NOMO-1 (cell line): ENCODE data around the gene CNTNAP2.

Source experiments
- DNase-seq, 2 experiments: peaks; one replicate each; lab custom pipeline; 2025; ENCODE audit not compliant: unreplicated experiment in 2 of 2; lab: John Stamatoyannopoulos, UW

Gene CNTNAP2

GRCh38 chr7:148135997-148136396 lies 2019.4 kb downstream of the CNTNAP2 start:
- DNase-seq, result no peak

DNA sequence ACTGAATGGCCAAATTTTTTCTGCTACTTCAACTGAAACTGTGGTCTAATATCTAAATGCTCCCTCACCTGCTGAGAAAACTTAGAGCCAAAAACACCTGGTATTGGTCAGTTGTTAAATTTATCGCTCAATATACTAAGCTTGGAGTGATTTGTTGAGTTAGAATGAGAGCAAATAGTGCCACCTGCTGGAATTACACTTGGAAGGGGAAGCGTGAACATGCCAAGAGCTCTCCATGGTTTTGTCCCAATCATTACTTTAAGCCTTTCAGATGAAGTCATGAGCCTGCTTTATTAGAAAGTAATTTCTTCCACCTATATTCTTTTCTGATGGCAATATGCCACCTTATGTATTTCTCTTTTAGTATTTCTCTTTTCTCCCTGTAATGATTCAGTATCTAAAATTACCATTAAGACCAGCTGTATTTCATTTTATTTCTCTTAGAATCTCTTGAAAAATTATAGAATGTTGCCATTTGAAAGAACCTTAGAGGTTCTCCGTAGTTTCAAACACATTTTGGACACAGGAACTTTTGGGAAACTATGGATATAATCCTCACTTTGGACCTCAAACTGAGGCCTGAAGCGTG lies 2026.2 kb downstream of the CNTNAP2 start:
- DNase-seq, result peak in 1 of 2 experiments; percentile 3

DNA sequence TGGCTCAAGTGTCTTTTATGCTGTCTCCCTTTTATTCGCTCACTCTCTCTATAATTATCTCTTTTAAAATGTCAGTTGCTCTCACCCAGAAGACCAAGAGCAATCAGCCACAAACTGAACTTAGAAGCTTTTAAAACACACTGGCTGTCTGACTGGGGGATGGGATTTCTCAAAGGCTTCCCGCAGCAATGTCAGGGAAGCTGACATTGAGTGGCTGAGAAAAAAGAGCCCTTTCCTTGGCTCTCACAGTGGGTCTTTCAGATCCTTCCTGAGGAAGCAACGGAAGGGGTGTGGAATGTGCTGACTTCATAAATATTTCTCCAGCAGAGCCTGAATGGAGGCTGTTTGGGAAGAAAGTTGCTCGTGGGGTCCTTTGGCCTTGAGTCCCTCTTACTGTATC lies 2028.2 kb downstream of the CNTNAP2 start:
- DNase-seq, result no peak

GRCh38 chr7:148146346-148146745 lies 2029.7 kb downstream of the CNTNAP2 start:
- DNase-seq, result no peak

- no peak for DNase-seq
Observed at GRCh38 chr7:148147438-148147837, 2030.8 kb downstream of the CNTNAP2 start.

DNA sequence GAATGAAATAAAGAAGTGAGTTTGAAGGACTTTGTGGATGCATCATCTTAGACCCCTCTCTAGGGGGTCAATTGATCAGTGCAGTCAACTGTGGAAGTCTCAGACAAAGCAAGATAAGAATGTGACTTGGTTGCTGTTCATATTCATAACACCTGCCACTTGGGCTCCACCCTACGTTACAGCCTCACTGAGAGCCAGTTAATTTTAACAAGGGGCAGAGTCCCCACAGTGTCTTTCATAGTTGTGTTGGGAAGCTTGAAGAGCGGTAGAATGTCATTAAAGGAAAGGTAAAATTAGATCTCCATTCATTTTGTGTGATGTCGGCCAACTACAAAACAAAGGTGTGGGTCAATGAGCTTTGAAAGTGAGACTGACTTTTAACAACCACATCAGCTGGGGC lies 2031.9 kb downstream of the CNTNAP2 start:
- DNase-seq, result no peak

- DNase-seq, result no peak
Observed at GRCh38 chr7:148149730-148150129, 2033.1 kb downstream of the CNTNAP2 start.

DNA sequence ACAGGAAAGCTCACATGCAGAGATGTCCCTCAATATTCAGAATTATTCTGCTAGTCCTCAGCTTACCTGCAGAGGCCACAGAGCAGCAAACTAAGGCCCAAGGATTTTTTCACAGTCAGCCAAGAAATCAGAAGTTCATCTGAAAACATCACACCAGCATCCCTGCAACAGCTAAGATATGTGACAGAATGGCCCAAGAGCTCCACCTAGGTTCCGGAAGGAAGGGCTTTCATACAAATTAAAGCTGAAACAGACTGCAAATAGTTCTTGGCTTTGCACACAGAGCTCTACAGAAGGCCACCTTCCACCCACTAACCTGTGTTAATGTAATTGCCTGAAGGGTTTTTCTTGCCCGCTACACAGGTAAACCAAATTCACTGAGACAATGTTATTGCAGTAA lies 2035.2 kb downstream of the CNTNAP2 start:
- no peak for DNase-seq

- DNase-seq, result no peak
Observed at GRCh38 chr7:148153616-148154284, 2037.1 kb downstream of the CNTNAP2 start.

DNA sequence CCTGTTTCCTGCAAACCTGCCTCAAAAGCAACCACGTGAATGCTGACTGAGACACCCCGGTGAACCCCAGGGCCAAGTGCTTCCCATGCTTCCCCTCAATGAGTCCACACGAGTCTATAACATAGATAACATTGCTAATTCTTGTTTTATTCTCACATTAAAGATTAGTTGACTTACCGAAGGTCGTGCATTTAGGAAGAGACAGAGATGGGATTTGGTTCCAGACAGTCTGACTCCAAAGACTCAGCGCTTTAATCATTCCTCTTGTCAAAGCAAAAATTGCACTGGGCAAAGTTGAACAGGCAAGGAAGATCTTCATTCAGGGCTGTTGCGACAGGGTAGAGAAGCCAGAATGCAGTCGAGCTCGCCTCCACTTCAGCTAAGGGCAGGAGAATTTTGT lies 2038.4 kb downstream of the CNTNAP2 start:
- DNase-seq, result no peak

GRCh38 chr7:148155826-148156225 lies 2039.2 kb downstream of the CNTNAP2 start:
- no peak for DNase-seq

- no peak for DNase-seq
Observed at GRCh38 chr7:148156233-148156632, 2039.6 kb downstream of the CNTNAP2 start.

DNA sequence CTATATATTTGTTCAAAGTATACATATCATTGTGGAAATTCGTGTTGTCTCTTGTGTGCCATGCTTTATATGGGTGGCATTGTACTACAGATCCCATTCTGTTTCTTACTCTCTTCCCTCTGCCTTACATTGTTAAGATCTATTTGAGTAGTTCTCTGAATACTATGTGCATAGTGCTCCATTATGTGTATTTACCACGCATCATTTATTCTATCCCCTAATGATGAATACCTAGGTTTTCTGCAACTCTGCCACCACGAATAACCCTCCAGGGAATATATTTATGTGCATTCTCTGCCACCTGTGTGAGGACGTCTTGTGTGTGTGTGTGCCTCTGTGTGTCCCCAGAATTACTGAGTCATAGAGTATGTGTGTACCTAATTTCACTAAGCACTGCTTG lies 2042.7 kb downstream of the CNTNAP2 start:
- no peak for DNase-seq

DNA sequence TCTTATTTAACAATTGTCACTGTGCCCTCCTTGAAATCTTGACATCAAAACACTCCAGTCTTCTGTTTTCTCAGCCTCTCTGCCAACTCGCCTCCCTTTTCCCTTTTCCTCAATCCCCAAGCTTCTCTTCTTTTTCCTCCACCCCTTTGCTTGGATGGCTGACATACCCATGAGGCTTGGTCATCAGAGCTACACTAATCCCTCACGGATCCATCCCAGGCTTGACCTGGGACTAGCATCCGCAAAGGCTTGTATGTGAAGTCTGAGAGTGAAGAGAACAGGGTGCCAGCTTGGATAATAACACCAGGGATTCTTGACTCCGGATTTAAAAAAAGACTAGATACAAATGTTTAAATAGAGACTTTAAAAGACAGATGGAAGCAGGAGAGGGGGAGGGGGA lies 2045.2 kb downstream of the CNTNAP2 start:
- DNase-seq, result no peak

- DNase-seq, result no peak
Observed at GRCh38 chr7:148162808-148163207, 2046.2 kb downstream of the CNTNAP2 start.

GRCh38 chr7:148163246-148163645 lies 2046.6 kb downstream of the CNTNAP2 start:
- no peak for DNase-seq

GRCh38 chr7:148172920-148173319 lies 2056.3 kb downstream of the CNTNAP2 start:
- DNase-seq, result no peak

- DNase-seq, result no peak
Observed at GRCh38 chr7:148173369-148173768, 2056.8 kb downstream of the CNTNAP2 start.

- no peak for DNase-seq
Observed at GRCh38 chr7:148174376-148174775, 2057.8 kb downstream of the CNTNAP2 start.

DNA sequence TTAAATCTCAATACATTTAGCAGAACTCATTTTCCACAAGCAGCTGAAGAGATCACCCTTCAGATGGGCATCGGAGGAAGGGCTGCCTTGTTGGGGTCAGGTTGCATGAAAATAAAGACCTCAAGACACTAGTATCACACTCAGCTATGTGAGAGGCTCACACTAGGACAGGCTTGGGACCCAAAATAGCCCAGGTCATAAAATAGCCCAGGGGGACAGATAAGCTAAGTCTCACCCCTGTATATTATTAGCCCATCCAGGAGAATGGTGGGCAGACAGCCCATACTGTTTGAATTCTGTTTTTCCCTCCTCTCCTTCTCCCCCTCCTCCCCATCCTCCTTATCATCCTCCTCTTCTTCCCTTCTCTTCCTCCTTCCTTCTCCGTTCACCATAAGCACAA lies 2058.9 kb downstream of the CNTNAP2 start:
- no peak for DNase-seq

- DNase-seq, result no peak
Observed at GRCh38 chr7:148177972-148178371, 2061.4 kb downstream of the CNTNAP2 start.

DNA sequence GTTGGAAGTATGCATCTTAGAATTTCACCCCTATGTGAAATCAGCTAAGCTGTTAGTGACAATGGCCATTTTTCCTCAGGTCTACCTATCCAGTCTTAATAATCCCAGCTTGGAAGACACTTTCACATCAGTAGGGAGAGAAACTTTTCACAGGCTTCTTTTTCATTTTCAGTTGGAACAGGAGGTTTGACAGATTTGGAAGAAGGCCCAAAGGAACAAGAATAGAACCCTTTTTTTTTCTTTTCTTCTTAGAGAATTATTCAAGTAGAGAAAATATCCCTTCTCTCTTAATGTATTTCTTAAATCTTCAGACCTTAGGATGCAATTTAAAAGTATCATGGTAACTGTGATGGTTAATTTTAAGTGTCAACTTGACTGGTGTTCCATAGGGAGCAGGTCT lies 2063.5 kb downstream of the CNTNAP2 start:
- DNase-seq, result no peak

- DNase-seq, result no peak
Observed at GRCh38 chr7:148182264-148182663, 2065.7 kb downstream of the CNTNAP2 start.
